ENCODE data around the gene OTUD6A.

Gene OTUD6A

DNA sequence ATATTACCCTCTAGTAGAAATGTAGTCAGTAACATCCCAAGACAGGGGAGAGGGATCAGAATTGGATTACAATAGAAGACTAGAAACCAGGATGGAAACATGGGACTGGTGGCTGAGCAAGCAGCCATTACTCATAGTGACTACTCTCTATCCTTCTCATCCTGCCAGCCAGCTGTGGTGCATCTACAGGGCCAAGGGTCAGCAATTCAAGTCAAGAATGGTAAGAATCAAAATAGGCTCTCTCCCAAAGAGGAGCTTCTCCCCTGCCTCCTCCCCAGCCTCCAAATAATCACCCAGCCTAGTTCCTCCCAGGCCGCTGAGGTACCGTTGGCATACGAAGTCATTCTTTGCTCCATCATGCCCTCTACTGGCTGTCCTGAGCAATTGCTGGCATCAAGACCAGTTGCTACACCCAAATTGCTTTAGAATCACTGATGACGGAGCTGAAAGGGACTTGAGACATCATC lies 31.9 kb upstream of the OTUD6A start:
- DNase-seq (peak; percentile 32), ATAC-seq (ENCODE audit: insufficient read depth, low read depth) (peak; percentile 65; the same call in 1 of the 3 replicates)
- no peaks in the 10 kb centered on the region for H4K20me1 ChIP-seq (ENCODE audit: insufficient read depth, low read length)
- H3K36me3 ChIP-seq (ENCODE audit: insufficient read depth, low read length), result no peaks in the 10 kb centered on the region
- no peak overlapping the region for H3K4me3 ChIP-seq (ENCODE audit: low read depth in 1 of 2, low read length in 2 of 2)
- no peak overlapping the region for H2AFZ ChIP-seq (ENCODE audit: low read depth, low read length)
- no peak overlapping the region for H3K27ac ChIP-seq (ENCODE audit: low read length)
- no peak overlapping the region for H3K4me2 ChIP-seq (ENCODE audit: insufficient read depth, low read length)
- H3K4me1 ChIP-seq (ENCODE audit: insufficient read depth, low read length), result no peaks in the 10 kb centered on the region
- no peaks in the 10 kb centered on the region for H3K27me3 ChIP-seq (ENCODE audit: insufficient read depth, low read length, poor library complexity)
- H3K79me2 ChIP-seq (ENCODE audit: insufficient read depth, low read length), result no peaks in the 10 kb centered on the region
- no peaks in the 10 kb centered on the region for H3K9me3 ChIP-seq (ENCODE audit: insufficient read depth, low read length, severe bottlenecking)
- TF ChIP-seq CTCF (IDR thresholded peaks at IDR 0.05; ENCODE audit: borderline replicate concordance, extremely low read depth, low read length, poor library complexity, severe bottlenecking) (peak; percentile 79), EZH2 (IDR thresholded peaks at IDR 0.05; ENCODE audit: borderline replicate concordance, low read depth, low read length, severe bottlenecking) (no peak)
- no peak overlapping the region for H3K9ac ChIP-seq (ENCODE audit: low read depth, low read length)

DNA sequence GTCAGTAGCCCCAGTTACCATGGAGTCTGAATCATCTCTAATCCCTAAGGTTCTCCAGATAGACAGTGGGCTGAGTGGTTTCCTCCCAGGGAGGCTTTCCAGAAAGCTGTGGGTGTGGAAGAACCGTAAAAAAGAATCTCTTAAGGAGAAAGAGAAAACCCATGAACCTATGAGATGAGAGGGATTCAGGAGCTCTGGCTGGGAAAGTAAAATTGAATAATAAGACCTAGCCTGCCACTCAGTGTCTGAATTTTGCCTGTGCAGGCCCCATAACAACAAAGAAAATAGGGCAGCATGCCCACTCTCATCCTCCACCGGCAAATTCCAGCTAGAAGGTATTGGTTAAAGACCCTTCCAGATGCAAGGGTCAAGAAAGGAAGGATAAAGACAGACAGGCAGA lies 29.5 kb upstream of the OTUD6A start:
- no peaks in the 10 kb centered on the region for H3K36me3 ChIP-seq (ENCODE audit: insufficient read depth, low read length)
- H3K4me3 ChIP-seq (ENCODE audit: low read depth in 1 of 2, low read length in 2 of 2), result no peak overlapping the region
- no peak for TF ChIP-seq CTCF (IDR thresholded peaks at IDR 0.05; ENCODE audit: borderline replicate concordance, extremely low read depth, low read length, poor library complexity, severe bottlenecking)
- no peak for TF ChIP-seq EZH2 (IDR thresholded peaks at IDR 0.05; ENCODE audit: borderline replicate concordance, low read depth, low read length, severe bottlenecking)
- no peaks in the 10 kb centered on the region for H3K79me2 ChIP-seq (ENCODE audit: insufficient read depth, low read length)
- no peaks in the 10 kb centered on the region for H4K20me1 ChIP-seq (ENCODE audit: insufficient read depth, low read length)
- H3K4me2 ChIP-seq (ENCODE audit: insufficient read depth, low read length), result no peak overlapping the region
- no peak for DNase-seq
- no peaks in the 10 kb centered on the region for H3K9me3 ChIP-seq (ENCODE audit: insufficient read depth, low read length, severe bottlenecking)
- H3K27me3 ChIP-seq (ENCODE audit: insufficient read depth, low read length, poor library complexity), result no peaks in the 10 kb centered on the region
- no peak overlapping the region for H3K9ac ChIP-seq (ENCODE audit: low read depth, low read length)
- ATAC-seq (ENCODE audit: insufficient read depth, low read depth), result no peak
- no peaks in the 10 kb centered on the region for H3K4me1 ChIP-seq (ENCODE audit: insufficient read depth, low read length)
- no peak overlapping the region for H3K27ac ChIP-seq (ENCODE audit: low read length)
- no peak overlapping the region for H2AFZ ChIP-seq (ENCODE audit: low read depth, low read length)

- H3K9me3 ChIP-seq (ENCODE audit: insufficient read depth, low read length, severe bottlenecking), result no peaks in the 10 kb centered on the region
- peak; percentile 47 for DNase-seq
- no peaks in the 10 kb centered on the region for H3K4me1 ChIP-seq (ENCODE audit: insufficient read depth, low read length)
- H3K79me2 ChIP-seq (ENCODE audit: insufficient read depth, low read length), result no peaks in the 10 kb centered on the region
- no peak overlapping the region for H3K4me3 ChIP-seq (ENCODE audit: low read depth in 1 of 2, low read length in 2 of 2)
- no peak overlapping the region for H3K27ac ChIP-seq (ENCODE audit: low read length)
- no peak overlapping the region; the same call in 1 of the 2 replicates for H2AFZ ChIP-seq (ENCODE audit: low read depth, low read length)
- H4K20me1 ChIP-seq (ENCODE audit: insufficient read depth, low read length), result no peaks in the 10 kb centered on the region
- peak; percentile 68; the same call in 2 of the 3 replicates for ATAC-seq (ENCODE audit: insufficient read depth, low read depth)
- H3K27me3 ChIP-seq (ENCODE audit: insufficient read depth, low read length, poor library complexity), result no peaks in the 10 kb centered on the region
- H3K9ac ChIP-seq (ENCODE audit: low read depth, low read length), result no peak overlapping the region
- H3K36me3 ChIP-seq (ENCODE audit: insufficient read depth, low read length), result no peaks in the 10 kb centered on the region
- peak; percentile 68 for TF ChIP-seq CTCF (IDR thresholded peaks at IDR 0.05; ENCODE audit: borderline replicate concordance, extremely low read depth, low read length, poor library complexity, severe bottlenecking)
- no peak for TF ChIP-seq EZH2 (IDR thresholded peaks at IDR 0.05; ENCODE audit: borderline replicate concordance, low read depth, low read length, severe bottlenecking)
- H3K4me2 ChIP-seq (ENCODE audit: insufficient read depth, low read length), result no peak overlapping the region
Measured at GRCh38 chrX:70033348-70034051, 28.8 kb upstream of the OTUD6A start.

Measured in DND-41 (cell line).